ENCODE data around the gene ZSCAN10.
"Not testable (repeated sequence)": the region's sequence is repeated elsewhere in the genome, so short reads cannot be mapped to it uniquely, and the experiment has no call there.

Gene ZSCAN10

GRCh38 chr16:3086596-3087242 lies 12.4 kb downstream of the ZSCAN10 start:
- in situ Hi-C loops (cut with HindIII; ENCODE audit: low sequenced_read_pairs) = no loop called here
- H3K4me3 ChIP-seq (ENCODE audit: low read depth, low read length) = no peak overlapping the region
- no peak for DNase-seq (ENCODE audit: low read depth)
- no peak for TF ChIP-seq CTCF (IDR thresholded peaks at IDR 0.05; ENCODE audit: low read depth, low read length, missing control alignments)

DNA sequence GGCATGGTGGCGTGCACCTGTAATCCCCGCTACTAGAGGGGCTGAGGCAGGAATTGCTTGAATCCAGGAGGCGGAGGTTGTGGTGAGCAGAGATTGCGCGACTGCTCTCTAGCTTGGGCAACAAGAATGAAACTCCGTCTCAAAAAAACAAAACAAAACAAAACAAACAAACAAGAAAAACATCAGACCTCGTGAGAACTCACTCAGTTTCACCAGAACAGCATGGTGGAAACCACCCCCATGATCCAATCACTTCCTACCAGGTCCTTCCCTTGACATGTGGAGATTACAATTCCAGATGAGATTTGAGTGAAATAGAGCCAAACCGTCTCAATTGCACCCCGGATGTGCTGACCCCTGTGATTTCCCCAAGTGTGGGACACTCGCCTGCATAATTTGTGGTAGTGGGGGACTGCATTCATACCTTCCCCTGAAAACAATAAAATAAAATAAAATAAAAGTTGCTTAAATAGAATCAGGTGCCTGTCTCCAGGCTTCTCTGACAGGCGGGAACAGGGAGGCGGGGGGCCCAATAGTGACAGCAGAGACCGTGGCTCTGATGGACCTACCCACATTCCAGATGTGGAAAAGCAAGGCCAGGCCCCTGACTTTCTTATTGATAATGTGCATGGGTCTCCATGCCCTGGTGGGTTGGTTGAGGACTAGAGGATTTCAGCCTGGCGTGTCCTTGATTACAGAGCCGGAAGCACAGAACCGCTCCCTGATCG lies 13.1 kb downstream of the ZSCAN10 start:
- H3K4me3 ChIP-seq (ENCODE audit: low read depth, low read length) = no peak overlapping the region

DNA sequence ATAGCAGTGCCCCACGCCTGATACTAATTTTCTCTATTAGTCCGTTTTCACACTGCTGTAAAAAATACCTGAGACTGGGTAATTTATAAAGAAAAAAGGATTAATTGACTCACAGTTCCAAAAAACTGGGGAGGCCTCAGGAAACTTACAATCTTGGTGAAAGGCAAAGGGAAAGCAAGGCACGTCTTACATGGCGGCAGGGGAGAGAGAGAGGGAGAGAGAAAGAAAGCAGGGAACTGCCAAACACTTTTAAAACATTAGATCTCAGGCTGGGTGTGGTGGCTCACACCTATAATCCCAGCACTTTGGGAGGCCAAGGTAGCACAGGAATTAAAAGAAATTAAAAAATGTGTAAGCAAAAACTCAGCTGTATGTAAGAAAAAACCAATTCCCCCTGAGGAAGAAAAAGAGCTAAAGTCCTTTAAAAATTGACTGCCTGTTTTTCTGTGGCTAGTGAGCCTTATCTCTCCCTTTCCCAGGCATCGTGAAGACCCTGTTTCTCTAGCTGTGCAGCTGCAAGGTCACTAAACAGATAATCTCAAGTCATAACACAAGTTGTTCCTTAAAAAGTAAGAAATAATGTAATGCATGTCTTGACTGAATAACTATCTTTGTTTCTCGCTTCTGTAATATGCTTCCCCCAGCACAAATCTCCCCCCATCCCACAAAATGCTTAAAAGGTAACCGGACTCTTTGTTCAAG lies 14.0 kb downstream of the ZSCAN10 start:
- no peak for DNase-seq (ENCODE audit: low read depth)
- in situ Hi-C loops (cut with HindIII; ENCODE audit: low sequenced_read_pairs) = no loop called here
- no peak for TF ChIP-seq CTCF (IDR thresholded peaks at IDR 0.05; ENCODE audit: low read depth, low read length, missing control alignments)
- no peak overlapping the region for H3K4me3 ChIP-seq (ENCODE audit: low read depth, low read length)

More for the DNA sequence above, 13.1 kb downstream of the ZSCAN10 start:
- in situ Hi-C loops (cut with HindIII; ENCODE audit: low sequenced_read_pairs) = no loop called here
- no peak for TF ChIP-seq CTCF (IDR thresholded peaks at IDR 0.05; ENCODE audit: low read depth, low read length, missing control alignments)
- no peak for DNase-seq (ENCODE audit: low read depth)

DNA sequence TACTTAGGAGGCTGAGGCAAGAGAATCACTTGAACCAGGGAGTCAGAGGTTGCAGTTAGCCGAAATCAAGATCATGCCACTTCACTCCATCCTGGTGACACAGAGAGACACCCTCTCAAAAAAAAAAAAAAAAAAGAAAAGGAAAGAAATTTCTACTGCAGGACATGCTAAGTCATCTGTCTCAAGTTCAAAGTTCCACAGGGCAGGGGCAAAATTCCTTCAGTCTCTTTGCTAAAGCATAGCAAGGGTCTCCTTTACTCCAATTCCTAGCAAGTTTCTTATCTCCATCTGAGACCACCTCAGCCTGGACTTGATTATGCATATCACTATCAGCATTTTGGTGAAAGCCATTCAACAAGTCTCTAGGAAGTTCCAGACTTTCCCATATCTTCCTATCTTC lies 14.6 kb downstream of the ZSCAN10 start:
- DNase-seq (ENCODE audit: low read depth) = no peak
- in situ Hi-C loops (cut with HindIII; ENCODE audit: low sequenced_read_pairs) = no loop called here
- no peak overlapping the region for H3K4me3 ChIP-seq (ENCODE audit: low read depth, low read length)
- TF ChIP-seq CTCF (IDR thresholded peaks at IDR 0.05; ENCODE audit: low read depth, low read length, missing control alignments) = no peak

- in situ Hi-C loops (cut with HindIII; ENCODE audit: low sequenced_read_pairs); DNase-seq (ENCODE audit: low read depth); H3K4me3 ChIP-seq (ENCODE audit: low read depth, low read length): not testable (repeated sequence)
Observed at GRCh38 chr16:3083408-3083807, 15.7 kb downstream of the ZSCAN10 start.

DNA sequence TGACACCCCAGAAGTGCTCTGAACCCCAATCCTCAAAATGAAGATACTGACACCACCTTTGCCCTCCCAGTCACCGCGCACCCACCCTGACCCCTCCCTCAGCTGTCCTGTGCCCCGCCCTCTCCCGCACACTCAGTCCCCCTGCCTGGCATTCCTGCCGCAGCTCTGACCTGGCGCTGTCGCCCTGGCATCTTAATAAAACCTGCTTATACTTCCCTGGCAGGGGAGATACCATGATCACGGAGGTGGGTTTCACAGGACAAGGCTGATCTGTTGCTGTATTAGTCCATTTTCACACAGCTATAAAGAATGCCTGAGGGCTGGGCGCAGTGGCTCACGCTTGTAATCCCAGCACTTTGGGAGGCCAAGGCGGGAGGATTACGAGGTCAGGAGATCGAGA lies 17.1 kb downstream of the ZSCAN10 start:
- DNase-seq (ENCODE audit: low read depth); H3K4me3 ChIP-seq (ENCODE audit: low read depth, low read length); in situ Hi-C loops (cut with HindIII; ENCODE audit: low sequenced_read_pairs): not testable (repeated sequence)

DNA sequence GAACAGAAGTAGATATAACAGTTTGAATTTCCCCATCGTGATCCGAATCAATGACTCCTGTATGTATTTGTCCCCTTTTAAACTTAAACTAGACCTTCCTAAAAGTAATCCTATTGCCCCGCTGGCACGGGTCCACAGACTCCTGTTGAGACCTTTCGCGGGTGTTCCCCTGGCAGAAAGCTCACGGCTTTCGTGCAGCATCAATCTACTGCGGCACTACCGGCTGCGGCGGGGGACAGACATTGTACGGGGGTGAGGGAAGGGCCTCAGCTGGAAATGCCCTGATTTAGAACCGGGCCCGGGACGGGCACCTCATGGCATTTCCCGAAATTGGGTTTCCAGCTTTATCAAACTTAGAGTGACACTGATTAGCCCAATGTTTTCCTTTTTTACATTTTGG lies 19.1 kb downstream of the ZSCAN10 start:
- in situ Hi-C loops (cut with HindIII; ENCODE audit: low sequenced_read_pairs) = no loop called here
- no peak for DNase-seq (ENCODE audit: low read depth)
- TF ChIP-seq CTCF (IDR thresholded peaks at IDR 0.05; ENCODE audit: low read depth, low read length, missing control alignments) = no peak
- no peak overlapping the region for H3K4me3 ChIP-seq (ENCODE audit: low read depth, low read length)

All from astrocyte of the cerebellum (primary cell).